WTC11 (cell line): ENCODE data around the gene CARMIL1. TPM values are rescaled to one million over a fixed set of nuclear protein-coding genes. Genes with fewer than 3 reads are reported as not detected.

Source experiments
- ATAC-seq: fragments of 200-7000 bp; cut with Tn5 transposase; 2 replicates; pipeline ENCODE4 v1.10.0; 2021; ENCODE audit warnings: mild to moderate bottlenecking, moderate library complexity
- CTCF ChIA-PET: fragments of 300-600 bp; sonication (Branson Sonifier 250); formaldehyde crosslinking; loops from one replicate; lab custom pipeline; 2021; ENCODE audit warnings: antibody characterized with exemption; lab: Charles Lee
- POLR2A ChIA-PET: fragments of 350-600 bp; sonication (Branson Sonifier 250); formaldehyde crosslinking; loops from one replicate; lab custom pipeline; 2021; ENCODE audit warnings: antibody characterized with exemption; lab: Charles Lee
- DNase-seq: peaks from one replicate; pipeline ENCODE4 v3.0.0; 2021; ENCODE audit warnings: low spot score
- H3K27ac Mint-ChIP-seq: 2 replicates; pipeline ENCODE4 v1.8.0; 2021; ENCODE audit warnings: mixed read lengths
- H3K27me3 Mint-ChIP-seq: 2 replicates; pipeline ENCODE4 v1.8.0; 2021; ENCODE audit warnings: low read depth, mild to moderate bottlenecking, moderate library complexity, mixed read lengths
- H3K36me3 Mint-ChIP-seq: 2 replicates; pipeline ENCODE4 v1.8.0; 2021; ENCODE audit warnings: mixed read lengths
- H3K4me1 Mint-ChIP-seq: 2 replicates; pipeline ENCODE4 v1.8.0; 2022; ENCODE audit warnings: mixed read lengths
- H3K4me3 Mint-ChIP-seq: 2 replicates; pipeline ENCODE4 v1.8.0; 2021; ENCODE audit warnings: mild to moderate bottlenecking, moderate library complexity, mixed read lengths
- H3K9me3 Mint-ChIP-seq: 2 replicates; pipeline ENCODE4 v1.8.0; 2021; ENCODE audit warnings: mixed read lengths
- ATF2 ChIP-seq: sonication (generic); formaldehyde crosslinking; IDR thresholded peaks from 2 replicates; pipeline ENCODE4 v1.8.1; 2022; ENCODE audit warnings: low read depth, missing genetic modification reagents, borderline replicate concordance
- EMX1 ChIP-seq: fragments of 250-450 bp; sonication (Bioruptor Pico); IDR thresholded peaks from 2 replicates; pipeline ENCODE4 v1.8.0; 2021; ENCODE audit warnings: mild to moderate bottlenecking
- ERG ChIP-seq: fragments of 250-450 bp; sonication (Bioruptor Pico); IDR thresholded peaks from 2 replicates; pipeline ENCODE4 v1.8.0; 2021; ENCODE audit warnings: mild to moderate bottlenecking
- FOXP1 ChIP-seq: sonication (generic); formaldehyde crosslinking; IDR thresholded peaks from 2 replicates; pipeline ENCODE4 v1.8.0; 2022; ENCODE audit warnings: missing genetic modification reagents, mild to moderate bottlenecking, moderate library complexity, borderline replicate concordance
- PRDM15 ChIP-seq: sonication (generic); formaldehyde crosslinking; IDR thresholded peaks from 2 replicates; pipeline ENCODE4 v1.8.0; 2022; ENCODE audit warnings: missing genetic modification reagents
- RELA ChIP-seq: sonication (generic); formaldehyde crosslinking; IDR thresholded peaks from 2 replicates; pipeline ENCODE4 v1.8.1; 2022; ENCODE audit warnings: missing genetic modification reagents, mild to moderate bottlenecking, borderline replicate concordance
- TEAD1 ChIP-seq: sonication (generic); formaldehyde crosslinking; IDR thresholded peaks from 2 replicates; pipeline ENCODE4 v1.8.0; 2022; ENCODE audit warnings: mild to moderate bottlenecking, missing genetic modification reagents
- USF2 ChIP-seq: sonication (generic); formaldehyde crosslinking; IDR thresholded peaks from 2 replicates; pipeline ENCODE4 v1.8.1; 2023; ENCODE audit warnings: mild to moderate bottlenecking, missing genetic modification reagents, moderate library complexity
- ZBTB21 ChIP-seq: sonication (generic); formaldehyde crosslinking; IDR thresholded peaks from 2 replicates; pipeline ENCODE4 v1.8.1; 2023; ENCODE audit warnings: mild to moderate bottlenecking, missing genetic modification reagents, borderline replicate concordance
- ZNF416 ChIP-seq: fragments of 250-450 bp; sonication (Bioruptor Pico); IDR thresholded peaks from 2 replicates; pipeline ENCODE4 v1.9.0; 2021; ENCODE audit warnings: mild to moderate bottlenecking, inconsistent platforms
- ZNF423 ChIP-seq: fragments of 250-450 bp; sonication (Bioruptor Pico); IDR thresholded peaks from 2 replicates; pipeline ENCODE4 v2.1.2; 2022; ENCODE audit warnings: mild to moderate bottlenecking, moderate library complexity
- ZNF512 ChIP-seq: sonication (generic); formaldehyde crosslinking; IDR thresholded peaks from 2 replicates; pipeline ENCODE4 v1.8.1; 2022; ENCODE audit warnings: missing genetic modification reagents, borderline replicate concordance
- total RNA-seq: library from RNA; stranded (reverse); gene quantifications from 3 replicates; pipeline ENCODE4 v1.2.3, GENCODE V29; 2021

CARMIL1 gene
- total RNA-seq, 1 experiment from 2014 or later = 36.2 TPM

GRCh38 chr6:25564943-25565342 is 285.8 kb downstream of the CARMIL1 start:
- CTCF ChIA-PET = interaction anchor here (1.0 to 1.3 kb wide), 2 partner anchors 9 to 153 kb away, joined by 3 to 4 read pairs; no protein-coding TSS in a partner anchor

GRCh38 chr6:25570578-25570977 is 291.4 kb downstream of the CARMIL1 start:
- H3K27me3 Mint-ChIP-seq = no peaks in the 10 kb centered on the region
- H3K4me3 Mint-ChIP-seq = no peak overlapping the region
- no peak for DNase-seq
- TF ChIP-seq RELA (CRISPR knock-in tag) (no peak), EMX1 (CRISPR knock-in tag) (no peak)
- H3K27ac Mint-ChIP-seq = no peak overlapping the region
- H3K36me3 Mint-ChIP-seq = no peaks in the 10 kb centered on the region
- no peak for ATAC-seq
- no peaks in the 10 kb centered on the region for H3K4me1 Mint-ChIP-seq
- ChIA-PET CTCF (interaction anchor here (2.0 kb wide), 1 partner anchor 14 kb away, joined by 9 read pairs; no protein-coding TSS in a partner anchor), POLR2A (no interaction called here)
- no peaks in the 10 kb centered on the region for H3K9me3 Mint-ChIP-seq

More at GRCh38 chr6:25564943-25565342, 285.8 kb downstream of the CARMIL1 start:
- ATAC-seq = no peak
- Mint-ChIP-seq H3K27ac (no peak overlapping the region), H3K4me3 (no peak overlapping the region), H3K9me3 (no peaks in the 10 kb centered on the region), H3K27me3 (no peaks in the 10 kb centered on the region), H3K4me1 (no peaks in the 10 kb centered on the region), H3K36me3 (no peaks in the 10 kb centered on the region)
- no peak for TF ChIP-seq FOXP1 (CRISPR knock-in tag)
- no peak for TF ChIP-seq TEAD1 (CRISPR knock-in tag)
- TF ChIP-seq ATF2 (CRISPR knock-in tag) = no peak
- no peak for TF ChIP-seq ZNF416 (CRISPR knock-in tag)
- TF ChIP-seq ZBTB21 (CRISPR knock-in tag) = no peak
- TF ChIP-seq ZNF512 (CRISPR knock-in tag) = no peak
- POLR2A ChIA-PET = no interaction called here
- no peak for DNase-seq

DNA sequence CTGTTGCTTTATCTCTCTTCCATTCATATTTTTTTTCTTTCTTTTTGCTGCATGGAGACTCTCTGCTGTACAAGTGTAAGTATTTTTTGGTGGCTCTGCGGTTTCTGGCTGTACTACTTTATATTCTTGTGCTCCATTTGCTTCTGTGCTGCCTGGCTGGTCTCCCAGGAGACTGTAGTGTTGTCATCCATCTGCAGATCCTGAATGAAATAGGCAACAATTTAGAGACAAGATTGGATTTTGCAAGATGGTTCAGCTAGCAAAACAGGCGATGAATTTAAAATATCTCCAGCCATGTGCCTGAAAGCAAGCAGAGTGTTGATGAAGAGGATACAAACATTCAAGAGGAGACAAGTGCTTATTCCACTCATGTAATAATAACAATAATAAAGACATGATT is 297.7 kb downstream of the CARMIL1 start:
- DNase-seq (no peak), ATAC-seq (no peak)
- TF ChIP-seq ERG (CRISPR knock-in tag) (no peak), ZNF423 (CRISPR knock-in tag) (no peak), USF2 (CRISPR knock-in tag) (no peak), FOXP1 (CRISPR knock-in tag) (no peak), ZNF512 (CRISPR knock-in tag) (no peak), PRDM15 (no peak)
- Mint-ChIP-seq H3K27ac (peak overlapping the region; percentile 38; the same call in 1 of the 2 replicates), H3K27me3 (no peaks in the 10 kb centered on the region), H3K36me3 (no peaks in the 10 kb centered on the region), H3K9me3 (no peaks in the 10 kb centered on the region), H3K4me3 (no peak overlapping the region), H3K4me1 (no peaks in the 10 kb centered on the region)
- ChIA-PET POLR2A (no interaction called here), CTCF (interaction anchor here (1.2 kb wide), 1 partner anchor 353 kb away, joined by 3 read pairs; no protein-coding TSS in a partner anchor)
